ENCODE results near the gene PEX7.
"Not testable (repeated sequence)": the region's sequence is repeated elsewhere in the genome, so short reads cannot be mapped to it uniquely, and the experiment has no call there.

Gene PEX7

DNA sequence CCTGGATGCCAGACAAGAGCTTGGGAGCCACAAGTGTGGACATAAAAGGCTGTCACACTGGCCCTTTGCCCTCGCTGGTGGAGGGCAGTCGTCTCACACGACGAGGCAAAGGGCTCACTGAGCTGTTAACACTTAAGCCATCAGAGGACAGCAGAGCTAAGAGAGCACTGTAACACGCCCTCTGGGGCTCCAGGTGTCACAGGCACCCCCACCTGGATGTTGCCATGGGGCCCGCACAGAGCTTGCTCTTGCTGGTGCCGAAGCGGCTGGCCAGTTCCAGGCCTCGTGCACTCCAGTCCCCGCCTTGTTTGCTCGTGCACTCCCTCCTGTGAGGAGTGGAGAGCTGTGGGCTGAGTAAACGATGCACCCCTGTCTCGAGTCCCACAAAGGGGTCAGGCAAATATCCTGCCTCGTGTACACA, 137.1 kb downstream of the PEX7 start:
- DNase-seq, result no peak

DNA sequence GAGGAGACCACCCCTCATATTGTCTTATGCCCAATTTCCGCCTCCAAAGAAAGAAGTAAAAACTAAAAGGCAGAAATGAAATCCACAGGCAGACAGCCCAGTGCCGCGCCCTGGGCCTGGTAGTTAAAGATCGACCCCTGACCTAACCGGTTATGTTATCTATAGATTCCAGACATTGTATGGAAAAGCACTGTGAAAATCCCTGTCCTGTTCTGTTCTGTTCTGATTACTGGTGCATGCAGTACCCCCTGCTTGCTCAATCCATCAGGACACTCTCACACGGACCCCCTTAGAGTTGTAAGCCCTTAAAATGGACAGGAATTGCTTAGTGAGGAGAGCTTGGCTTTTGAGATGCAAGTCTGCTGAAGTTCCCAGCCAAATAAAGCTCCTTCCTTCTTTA, 137.5 kb downstream of the PEX7 start:
- not testable (repeated sequence) for DNase-seq

DNA sequence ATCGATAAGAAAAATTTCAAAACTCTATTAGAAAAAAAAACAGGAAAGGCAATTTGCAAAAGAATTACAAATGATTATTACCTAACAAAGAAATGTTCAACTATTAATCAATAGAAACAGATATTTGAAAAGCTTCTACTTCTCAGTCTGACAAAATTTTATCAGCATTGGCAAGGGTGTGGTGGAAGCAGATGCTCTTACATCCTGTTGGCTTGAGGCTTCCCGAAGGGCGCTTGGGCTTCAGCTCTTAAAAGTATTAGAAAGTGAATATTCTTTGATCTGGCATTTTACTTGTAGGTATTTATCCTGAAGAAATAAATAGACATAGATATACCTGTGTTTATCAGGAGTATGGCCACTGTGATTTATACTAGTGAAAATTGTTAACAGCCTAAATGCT, 138.4 kb downstream of the PEX7 start:
- DNase-seq, result no peak

DNA sequence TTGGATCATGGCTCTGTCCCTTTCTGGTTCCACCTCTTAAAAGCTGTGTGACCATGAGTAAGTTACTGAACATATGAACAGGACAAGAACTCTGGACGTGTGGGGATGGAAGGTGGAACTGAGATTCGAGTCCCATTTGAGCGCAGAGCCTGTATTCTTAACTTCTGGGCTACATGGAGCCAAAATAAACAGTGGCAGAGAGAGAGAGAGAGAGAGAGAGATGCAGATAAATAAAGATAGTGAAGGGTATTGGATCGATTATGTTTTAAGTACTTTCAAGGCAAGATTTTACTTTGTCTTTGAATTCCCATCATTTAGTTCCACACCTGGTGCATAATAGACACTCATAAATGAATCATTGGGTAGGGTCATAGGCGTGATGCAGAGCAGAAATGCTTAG, 139.5 kb downstream of the PEX7 start:
- DNase-seq, result no peak

DNA sequence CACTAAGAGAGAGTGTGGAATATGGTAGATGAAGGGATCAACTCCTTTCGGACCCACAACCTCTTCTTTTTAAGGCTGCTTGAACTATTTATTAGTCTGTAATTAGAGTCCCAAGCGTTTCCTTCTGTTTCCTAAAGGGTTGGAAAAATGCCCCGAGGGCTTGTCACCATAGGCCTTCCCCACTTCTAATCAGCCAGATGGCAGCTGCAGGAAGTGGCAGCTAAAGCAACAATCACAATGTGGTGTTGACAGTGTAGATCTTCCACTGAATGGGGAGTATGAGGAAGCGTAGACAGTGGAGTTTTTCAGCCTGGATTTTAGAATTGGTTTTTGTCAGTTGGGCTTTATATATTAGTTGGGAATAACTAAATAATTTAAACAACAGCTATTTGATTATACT, 140.3 kb downstream of the PEX7 start:
- peak; percentile 64 for DNase-seq

DNA sequence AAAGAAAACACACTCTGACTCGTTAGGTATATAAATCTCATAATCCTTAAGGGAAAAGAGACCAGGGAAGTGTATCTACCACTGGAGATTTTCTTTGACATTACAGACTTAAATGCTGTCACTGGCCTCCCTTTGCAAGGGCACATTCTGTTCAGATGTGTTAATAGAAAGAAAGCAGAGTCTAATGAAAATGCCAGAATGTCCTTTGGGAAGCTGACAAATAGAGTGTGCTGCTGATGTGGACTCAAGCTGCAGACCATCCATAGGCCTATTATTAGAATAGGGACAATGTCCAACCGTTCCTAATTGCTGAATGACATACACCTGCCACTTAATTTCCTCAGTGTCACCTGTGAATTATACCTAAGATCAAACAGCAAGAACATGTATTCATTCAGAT, 140.9 kb downstream of the PEX7 start:
- no peak for DNase-seq

Data from NCI-H2171 (cell line).